Measurements from ENCODE around the gene NDUFS7. TPM values are rescaled to one million over a fixed set of nuclear protein-coding genes. Genes with fewer than 3 reads are reported as not detected.

The NDUFS7 gene
- total RNA-seq, result 61.5 and 62.4 TPM in 2 replicates

DNA sequence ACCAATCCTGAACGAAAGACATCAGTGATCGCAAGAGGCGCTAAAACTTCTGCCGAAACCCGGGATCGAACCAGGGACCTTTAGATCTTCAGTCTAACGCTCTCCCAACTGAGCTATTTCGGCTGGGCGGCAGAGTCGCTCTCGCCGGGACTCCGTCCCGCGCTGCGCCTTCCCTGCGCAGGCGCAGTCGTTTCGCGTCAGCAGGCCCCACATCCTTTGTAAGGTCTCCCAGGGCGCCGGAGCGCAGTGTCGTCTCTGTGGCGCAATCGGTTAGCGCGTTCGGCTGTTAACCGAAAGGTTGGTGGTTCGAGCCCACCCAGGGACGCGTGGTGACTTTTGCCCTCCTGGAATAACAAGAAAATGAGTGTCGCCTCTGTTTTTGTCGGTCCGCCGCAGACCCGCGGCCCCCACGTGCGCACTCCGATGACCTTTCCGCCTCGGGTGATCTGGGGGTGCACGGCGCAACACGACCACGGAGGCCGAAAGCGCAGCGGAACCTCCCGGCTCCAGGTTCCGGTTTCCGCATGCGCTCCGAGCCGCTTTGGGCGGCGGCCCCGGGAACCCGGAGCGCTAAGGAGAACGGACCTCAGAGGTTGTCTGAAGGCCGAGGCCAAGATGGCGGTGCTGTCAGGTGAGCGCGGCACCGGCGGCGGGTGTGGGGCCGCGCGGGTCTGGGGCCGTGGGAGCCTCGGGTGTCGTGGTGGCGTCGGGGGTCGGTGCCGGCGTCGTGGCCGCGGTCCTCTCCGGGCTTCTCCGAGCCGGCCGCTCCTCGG lies at the start of gene NDUFS7:
NDUFS7 (plus strand) TSS at position 596 of the 773 bp plus-strand sequence; CDS start at position 616, 20 bp downstream.

DNA sequence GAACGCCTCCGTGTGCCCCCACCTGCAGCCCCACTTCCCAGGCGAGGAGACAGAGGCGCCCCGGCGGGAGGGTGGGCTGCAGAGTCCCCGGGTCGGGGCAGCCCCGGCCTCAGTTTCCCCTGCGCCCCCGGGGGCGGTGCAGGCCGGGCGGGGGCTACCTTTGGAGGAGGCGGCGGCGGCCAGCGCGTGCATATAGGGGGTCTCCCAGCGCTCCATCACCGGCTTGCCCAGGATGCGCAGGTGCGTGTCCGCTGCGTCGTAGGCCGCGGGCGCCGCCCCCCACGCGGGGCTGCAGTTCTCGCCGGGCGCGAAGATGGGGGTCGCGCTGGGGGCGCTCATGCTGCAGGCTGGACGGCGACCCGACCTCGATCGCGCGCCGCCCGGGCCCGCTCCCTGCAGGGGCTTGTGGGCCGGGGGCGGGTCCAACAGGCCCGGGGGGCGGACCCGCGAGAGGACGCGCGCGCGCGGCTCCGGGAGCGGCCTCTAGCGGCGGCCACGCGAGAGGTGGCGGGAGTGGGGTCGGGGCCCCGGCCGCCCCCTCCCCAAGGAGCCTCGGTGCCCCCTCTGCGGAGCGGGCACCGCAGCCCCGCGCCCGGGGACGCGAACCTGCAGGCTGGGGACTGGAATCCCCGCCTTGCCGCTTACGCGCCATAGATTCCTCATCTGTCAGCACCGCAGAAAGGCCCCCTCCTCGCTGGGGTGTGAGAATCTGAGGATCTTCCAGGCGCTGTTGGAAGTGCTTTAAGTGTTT lies 17.6 kb downstream of the NDUFS7 start, which contains the start of gene GAMT:
GAMT (minus strand) TSS at position 405 of the 751 bp plus-strand sequence; CDS start at position 339, 66 bp downstream.

DNA sequence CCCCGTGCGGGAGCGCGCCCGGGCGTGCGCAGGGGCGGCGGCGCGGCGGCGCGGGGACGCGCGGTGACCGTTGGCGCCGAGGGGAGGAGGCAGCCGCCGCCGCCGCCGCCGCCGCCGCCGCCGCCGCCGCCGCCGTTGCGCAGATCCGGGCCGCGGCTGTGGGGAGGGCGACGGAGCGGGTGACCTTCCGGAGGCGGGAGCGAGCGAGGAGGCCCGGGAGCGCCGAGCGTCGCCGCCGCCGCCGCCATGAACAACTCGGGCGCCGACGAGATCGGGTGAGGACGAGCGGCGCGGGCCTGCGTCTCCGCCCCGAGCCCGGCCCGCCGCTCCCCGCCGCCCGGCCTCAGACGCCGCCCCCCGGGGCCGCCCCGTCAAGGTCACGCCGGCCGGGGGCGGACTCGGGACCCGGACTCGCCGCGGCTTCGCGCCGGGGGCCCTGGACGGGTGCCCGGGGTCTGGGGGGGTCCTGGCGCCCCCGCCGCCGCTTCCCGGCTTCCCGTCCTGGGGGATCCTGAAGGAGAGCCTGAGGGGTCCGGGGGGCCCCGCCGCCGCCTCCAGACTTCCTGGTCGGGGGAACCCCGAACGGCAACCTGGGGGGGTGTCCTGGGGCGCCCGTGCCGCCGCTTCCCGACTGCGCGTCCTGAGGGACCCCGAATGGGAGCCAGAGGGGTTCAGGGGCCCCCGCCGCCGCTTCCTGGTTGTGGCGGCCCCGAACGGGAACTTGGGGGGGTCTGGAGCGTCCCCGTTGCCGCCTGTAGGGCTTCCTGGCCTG lies 24.0 kb downstream of the NDUFS7 start, which contains the start of gene DAZAP1:
DAZAP1 (plus strand) TSS at position 59 of the 772 bp plus-strand sequence; CDS start at position 247, 188 bp downstream.

DNA sequence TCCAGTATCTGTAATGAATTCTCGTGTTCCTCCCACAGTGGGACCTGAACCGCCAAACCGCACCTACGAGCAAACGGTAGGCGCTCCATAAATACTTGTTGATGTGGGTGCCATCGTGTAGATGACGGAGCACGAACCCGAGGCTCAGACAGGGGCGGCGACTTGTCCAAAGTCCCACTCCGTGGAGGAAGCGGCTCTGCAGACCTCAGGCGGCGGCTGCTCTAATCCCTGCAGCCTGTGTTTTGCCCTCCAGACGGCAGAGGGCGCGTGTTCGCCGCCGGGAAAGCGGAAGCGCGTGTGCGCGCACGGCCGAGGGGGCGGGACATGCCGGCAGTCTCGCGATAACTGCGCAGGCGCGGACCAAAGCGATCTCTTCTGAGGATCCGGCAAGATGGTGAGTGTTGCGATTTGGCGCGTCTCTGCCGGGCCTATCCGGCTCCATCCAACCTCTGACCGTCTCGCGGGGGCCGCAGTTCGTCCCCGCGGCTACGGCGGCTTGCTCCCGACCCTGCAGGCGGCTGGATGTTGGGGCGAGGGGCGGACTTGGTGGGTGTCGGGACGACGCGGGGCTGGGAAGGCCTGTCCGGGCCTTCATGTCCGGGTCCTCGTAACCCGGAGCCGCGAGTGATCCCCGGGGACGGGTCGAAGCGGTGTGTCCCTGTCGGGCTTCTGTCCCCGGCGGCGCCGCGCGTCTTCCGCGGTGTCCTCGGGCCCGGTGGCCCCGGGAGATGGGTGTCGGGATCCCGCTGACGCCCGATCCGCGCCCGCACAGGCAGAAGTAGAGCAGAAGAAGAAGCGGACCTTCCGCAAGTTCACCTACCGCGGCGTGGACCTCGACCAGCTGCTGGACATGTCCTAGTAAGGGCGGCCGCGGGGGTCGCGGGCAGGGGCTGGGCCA lies 54.6 kb downstream of the NDUFS7 start, which contains the start of gene RPS15:
RPS15 (plus strand) TSS at position 362 of the 898 bp plus-strand sequence; CDS start at position 392, 30 bp downstream.

Other genes with a start within 250 kb of the NDUFS7 start
- 30.9 and 64.3 TPM in 2 replicates for gene SBNO2, start 209.6 kb upstream of the NDUFS7 start, total RNA-seq
- 88.2 and 94.2 TPM in 2 replicates for gene STK11, start 178.1 kb upstream of the NDUFS7 start, total RNA-seq
- gene CBARP, start 145.9 kb upstream of the NDUFS7 start, total RNA-seq, result 1.3 and 1.6 TPM in 2 replicates
- 46.3 and 51.7 TPM in 2 replicates for gene ATP5F1D, start 142.2 kb upstream of the NDUFS7 start, total RNA-seq
- gene MIDN, start 135.3 kb upstream of the NDUFS7 start, total RNA-seq, result 12.7 and 16.3 TPM in 2 replicates
- 76.5 and 167 TPM in 2 replicates for gene CIRBP, start 114.6 kb upstream of the NDUFS7 start, total RNA-seq
- gene FAM174C, start 108.4 kb upstream of the NDUFS7 start, total RNA-seq, result 12.8 and 25.1 TPM in 2 replicates
- 0.09 and 0.18 TPM in 2 replicates for gene EFNA2, start 98.0 kb upstream of the NDUFS7 start, total RNA-seq
- 14.8 and 23.2 TPM in 2 replicates for gene GAMT, start 17.6 kb downstream of the NDUFS7 start, total RNA-seq
- gene DAZAP1, start 23.7 kb downstream of the NDUFS7 start, total RNA-seq, result 58.0 and 63.1 TPM in 2 replicates
- gene RPS15, start 54.5 kb downstream of the NDUFS7 start, total RNA-seq, result 380 and 504 TPM in 2 replicates
- gene APC2, start 66.2 kb downstream of the NDUFS7 start, total RNA-seq, result 0.09 TPM in 2 replicates
- 15.6 and 21.6 TPM in 2 replicates for gene C19orf25, start 95.3 kb downstream of the NDUFS7 start, total RNA-seq
- gene PCSK4, start 106.4 kb downstream of the NDUFS7 start, total RNA-seq, result 0.81 and 1.0 TPM in 2 replicates
- gene REEP6, start 107.3 kb downstream of the NDUFS7 start, total RNA-seq, result 0.75 and 0.99 TPM in 2 replicates
- gene ADAMTSL5, start 129.1 kb downstream of the NDUFS7 start, total RNA-seq, result 0.18 and 1.1 TPM in 2 replicates
- gene PLK5, start 140.2 kb downstream of the NDUFS7 start, total RNA-seq, result not detected in 2 replicates
- gene MEX3D, start 184.4 kb downstream of the NDUFS7 start, total RNA-seq, result 67.0 and 70.2 TPM in 2 replicates
- 108 and 110 TPM in 2 replicates for gene MBD3, start 209.0 kb downstream of the NDUFS7 start, total RNA-seq
- 74.2 and 84.3 TPM in 2 replicates for gene UQCR11, start 221.6 kb downstream of the NDUFS7 start, total RNA-seq